Hematopoietic multipotent progenitor cell treated with erythropoietin and hydrocortisone succinate and interleukin-3 and kit ligand, for 8 days (in vitro differentiated cells): ENCODE measurements around the gene CHPF2.
A peak's percentile ranks its signal among the peaks of the same experiment; 100 is the strongest.

Experiments used
- DNase-seq: peaks from one replicate; pipeline ENCODE4 v3.0.0-alpha.2; 2015

Gene CHPF2

DNA sequence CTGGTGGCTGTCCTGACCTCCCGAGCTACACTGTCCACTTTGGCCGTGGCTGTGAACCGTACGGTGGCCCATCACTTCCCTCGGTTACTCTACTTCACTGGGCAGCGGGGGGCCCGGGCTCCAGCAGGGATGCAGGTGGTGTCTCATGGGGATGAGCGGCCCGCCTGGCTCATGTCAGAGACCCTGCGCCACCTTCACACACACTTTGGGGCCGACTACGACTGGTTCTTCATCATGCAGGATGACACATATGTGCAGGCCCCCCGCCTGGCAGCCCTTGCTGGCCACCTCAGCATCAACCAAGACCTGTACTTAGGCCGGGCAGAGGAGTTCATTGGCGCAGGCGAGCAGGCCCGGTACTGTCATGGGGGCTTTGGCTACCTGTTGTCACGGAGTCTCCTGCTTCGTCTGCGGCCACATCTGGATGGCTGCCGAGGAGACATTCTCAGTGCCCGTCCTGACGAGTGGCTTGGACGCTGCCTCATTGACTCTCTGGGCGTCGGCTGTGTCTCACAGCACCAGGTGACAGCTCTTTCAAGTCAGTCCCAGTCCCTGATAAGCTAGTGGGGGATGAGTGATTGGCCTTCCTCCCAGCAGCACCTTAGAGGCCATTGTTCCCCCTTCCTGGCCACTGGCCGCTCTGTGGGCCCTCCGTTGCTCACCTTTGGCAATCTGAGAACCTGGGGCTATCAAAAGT lies 3.0 kb downstream of the CHPF2 start:
- DNase-seq: no peak

DNA sequence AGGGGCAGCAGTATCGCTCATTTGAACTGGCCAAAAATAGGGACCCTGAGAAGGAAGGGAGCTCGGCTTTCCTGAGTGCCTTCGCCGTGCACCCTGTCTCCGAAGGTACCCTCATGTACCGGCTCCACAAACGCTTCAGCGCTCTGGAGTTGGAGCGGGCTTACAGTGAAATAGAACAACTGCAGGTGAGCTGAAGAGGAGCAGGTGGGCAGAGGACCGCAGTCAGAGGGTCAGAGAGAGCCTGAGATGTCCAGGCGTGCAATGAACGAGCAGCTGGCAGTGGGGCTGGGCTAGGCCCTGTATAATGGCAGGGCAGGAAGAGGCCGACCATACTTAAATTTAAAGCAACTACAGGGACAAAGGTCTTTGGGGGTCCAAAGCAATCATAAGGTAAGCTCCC lies 4.1 kb downstream of the CHPF2 start:
- DNase-seq: no peak

DNA sequence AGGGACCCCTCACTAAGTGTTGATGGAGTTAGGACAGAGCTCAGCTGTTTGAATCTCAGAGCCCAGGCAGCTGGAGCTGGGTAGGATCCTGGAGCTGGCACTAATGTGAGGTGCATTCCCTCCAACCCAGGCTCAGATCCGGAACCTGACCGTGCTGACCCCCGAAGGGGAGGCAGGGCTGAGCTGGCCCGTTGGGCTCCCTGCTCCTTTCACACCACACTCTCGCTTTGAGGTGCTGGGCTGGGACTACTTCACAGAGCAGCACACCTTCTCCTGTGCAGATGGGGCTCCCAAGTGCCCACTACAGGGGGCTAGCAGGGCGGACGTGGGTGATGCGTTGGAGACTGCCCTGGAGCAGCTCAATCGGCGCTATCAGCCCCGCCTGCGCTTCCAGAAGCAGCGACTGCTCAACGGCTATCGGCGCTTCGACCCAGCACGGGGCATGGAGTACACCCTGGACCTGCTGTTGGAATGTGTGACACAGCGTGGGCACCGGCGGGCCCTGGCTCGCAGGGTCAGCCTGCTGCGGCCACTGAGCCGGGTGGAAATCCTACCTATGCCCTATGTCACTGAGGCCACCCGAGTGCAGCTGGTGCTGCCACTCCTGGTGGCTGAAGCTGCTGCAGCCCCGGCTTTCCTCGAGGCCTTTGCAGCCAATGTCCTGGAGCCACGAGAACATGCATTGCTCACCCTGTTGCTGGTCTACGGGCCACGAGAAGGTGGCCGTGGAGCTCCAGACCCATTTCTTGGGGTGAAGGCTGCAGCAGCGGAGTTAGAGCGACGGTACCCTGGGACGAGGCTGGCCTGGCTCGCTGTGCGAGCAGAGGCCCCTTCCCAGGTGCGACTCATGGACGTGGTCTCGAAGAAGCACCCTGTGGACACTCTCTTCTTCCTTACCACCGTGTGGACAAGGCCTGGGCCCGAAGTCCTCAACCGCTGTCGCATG lies 5.2 kb downstream of the CHPF2 start:
- DNase-seq: no peak

DNA sequence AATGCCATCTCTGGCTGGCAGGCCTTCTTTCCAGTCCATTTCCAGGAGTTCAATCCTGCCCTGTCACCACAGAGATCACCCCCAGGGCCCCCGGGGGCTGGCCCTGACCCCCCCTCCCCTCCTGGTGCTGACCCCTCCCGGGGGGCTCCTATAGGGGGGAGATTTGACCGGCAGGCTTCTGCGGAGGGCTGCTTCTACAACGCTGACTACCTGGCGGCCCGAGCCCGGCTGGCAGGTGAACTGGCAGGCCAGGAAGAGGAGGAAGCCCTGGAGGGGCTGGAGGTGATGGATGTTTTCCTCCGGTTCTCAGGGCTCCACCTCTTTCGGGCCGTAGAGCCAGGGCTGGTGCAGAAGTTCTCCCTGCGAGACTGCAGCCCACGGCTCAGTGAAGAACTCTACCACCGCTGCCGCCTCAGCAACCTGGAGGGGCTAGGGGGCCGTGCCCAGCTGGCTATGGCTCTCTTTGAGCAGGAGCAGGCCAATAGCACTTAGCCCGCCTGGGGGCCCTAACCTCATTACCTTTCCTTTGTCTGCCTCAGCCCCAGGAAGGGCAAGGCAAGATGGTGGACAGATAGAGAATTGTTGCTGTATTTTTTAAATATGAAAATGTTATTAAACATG lies 6.0 kb downstream of the CHPF2 start:
- no peak for DNase-seq

DNA sequence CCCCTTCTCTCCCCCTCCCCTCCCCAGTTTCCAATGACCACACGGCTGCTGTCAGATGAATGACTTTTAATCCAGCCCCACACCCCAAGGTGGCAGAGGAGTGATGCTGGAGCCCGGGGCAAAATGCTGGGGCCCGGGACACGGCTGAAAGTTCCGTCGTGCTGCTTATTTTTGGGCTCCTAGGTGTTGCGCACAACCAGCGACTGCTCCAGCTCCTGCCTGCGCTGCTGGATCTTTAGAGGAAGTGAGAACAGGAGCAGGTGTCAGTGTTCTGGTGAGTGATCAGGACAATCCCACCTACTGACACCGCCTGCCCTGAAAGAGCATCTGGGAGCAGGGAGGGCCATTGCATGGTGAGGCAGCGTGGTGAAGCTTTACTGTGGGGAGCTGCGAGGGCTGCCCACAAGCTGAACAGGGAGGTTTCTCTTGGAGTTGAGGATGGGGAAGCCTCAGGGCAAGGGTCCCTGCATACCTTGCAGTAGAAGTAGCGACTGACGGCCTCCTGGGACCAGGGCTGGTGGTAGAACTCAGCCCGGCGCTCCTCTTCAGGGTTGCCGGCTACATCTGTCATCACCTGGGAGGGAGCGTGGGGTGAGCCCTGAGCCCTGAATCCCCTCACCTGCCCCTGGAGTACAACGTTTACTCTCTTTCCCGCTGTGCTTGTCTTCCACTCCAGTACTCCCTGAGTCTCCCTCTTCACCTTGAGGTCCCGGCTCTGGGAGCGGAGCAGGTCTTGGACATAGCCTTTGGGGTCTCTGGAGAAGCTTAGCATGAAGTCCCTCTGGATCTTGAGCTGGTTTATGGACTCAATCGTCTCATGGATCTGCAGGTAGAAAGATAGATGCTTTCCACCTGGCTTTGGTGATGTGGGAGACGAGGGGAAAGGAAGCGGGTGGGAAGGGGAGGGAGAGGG lies 6.9 kb downstream of the CHPF2 start:
- DNase-seq: no peak

DNA sequence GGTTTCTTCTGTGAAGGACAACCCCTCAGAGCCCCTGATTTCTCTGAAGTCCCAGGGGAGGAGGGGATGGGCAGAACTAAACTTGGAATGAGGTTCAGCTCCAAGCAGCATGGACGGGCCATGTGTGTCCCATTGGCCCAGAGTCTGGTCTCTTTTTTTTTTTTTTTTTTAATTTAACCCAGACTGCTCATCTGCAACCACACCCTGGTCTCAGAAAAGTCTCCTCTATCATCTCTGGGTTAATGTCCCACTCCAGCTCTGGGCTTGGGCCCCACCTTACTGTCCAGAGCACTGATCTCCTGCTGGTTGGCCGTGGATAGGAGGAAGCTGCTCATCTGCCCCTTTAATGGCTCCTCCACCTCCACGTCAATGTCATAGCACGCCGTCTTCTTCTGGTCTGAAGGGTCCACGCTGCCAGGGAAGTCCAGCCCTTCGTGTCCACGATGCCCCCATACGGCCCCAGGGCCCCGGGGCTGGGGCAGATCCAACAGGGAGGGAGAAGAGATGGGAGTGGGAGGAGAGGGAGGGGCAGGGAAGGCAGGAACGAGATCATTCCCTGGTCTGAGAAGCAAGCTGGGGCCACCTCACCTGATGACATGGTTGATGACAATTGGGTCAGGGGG lies 7.7 kb downstream of the CHPF2 start:
- DNase-seq: no peak

DNA sequence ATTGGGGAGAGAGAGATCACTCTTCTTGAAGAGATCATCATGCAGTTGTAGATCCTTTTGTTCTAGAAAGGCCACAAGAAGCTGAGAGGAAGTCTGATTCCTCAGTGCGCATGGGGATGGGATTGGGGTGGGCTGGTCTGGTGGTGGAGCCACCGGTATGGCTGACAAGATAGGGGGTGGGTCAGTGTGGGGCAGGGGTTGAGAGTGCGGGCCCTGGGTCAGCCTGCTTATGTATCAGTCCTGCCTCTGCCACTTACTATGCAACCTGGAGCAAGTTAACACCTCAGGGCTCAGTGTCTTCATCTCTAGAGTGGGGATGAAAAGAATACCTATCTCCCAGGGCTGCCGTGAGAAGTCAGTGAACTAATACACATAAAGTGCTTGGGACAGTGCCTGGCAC lies 8.3 kb downstream of the CHPF2 start:
- no peak for DNase-seq

DNA sequence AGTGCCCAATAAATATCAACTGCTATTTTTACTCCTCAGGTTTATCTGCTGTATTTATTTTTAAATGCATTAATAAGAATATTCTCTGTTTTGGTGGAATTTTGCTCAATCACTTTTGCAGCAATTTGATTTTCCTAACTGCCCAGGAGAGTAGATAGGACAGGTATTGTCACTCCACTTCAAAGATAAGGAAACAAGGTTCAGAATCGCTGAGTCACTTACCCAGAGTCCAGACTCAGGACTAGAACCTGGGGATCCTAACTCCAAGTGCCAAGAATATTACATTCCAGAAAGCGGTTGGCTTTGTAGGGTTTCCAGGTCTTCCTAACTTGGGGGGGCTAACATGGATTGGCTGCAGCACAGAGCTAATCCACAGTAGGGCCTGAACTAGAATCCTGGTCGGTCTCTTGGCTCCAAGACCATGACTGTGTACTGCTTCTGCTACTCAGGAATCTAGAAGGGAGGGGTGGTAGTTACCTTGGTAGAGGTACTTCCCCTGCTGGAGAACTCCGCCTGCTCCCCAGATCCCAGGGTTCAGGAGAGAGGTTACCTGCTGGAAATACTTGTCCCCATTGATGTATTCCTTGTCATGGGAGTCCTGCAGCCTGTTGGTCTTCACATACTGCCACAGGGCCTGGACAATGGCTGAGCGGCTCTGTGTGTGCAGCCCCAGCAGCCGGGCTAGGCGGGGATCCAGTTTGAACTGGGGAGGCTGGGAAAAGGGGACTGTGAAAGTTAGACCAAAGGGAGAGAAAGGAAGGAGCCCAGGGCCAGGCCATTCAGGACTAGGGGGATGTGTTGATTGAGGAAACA lies 8.9 kb downstream of the CHPF2 start:
- DNase-seq: no peak

DNA sequence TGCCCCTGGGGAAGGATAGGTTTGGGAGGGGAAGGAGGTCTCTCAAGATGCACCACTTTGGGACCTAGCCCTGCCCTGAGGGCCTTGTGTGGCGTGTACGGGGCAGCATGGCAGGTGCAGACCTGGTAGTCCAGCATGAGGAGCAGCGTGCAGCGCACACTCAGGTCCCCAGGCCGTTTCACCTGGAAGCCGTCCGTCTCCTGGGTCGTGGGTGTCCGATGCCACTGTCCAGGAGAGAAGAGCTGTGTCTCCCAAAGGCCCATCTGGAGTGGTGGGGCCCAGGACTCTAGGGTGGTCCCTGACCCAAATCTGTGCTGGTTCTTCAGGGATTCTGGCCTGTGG lies 9.4 kb downstream of the CHPF2 start:
- no peak for DNase-seq

DNA sequence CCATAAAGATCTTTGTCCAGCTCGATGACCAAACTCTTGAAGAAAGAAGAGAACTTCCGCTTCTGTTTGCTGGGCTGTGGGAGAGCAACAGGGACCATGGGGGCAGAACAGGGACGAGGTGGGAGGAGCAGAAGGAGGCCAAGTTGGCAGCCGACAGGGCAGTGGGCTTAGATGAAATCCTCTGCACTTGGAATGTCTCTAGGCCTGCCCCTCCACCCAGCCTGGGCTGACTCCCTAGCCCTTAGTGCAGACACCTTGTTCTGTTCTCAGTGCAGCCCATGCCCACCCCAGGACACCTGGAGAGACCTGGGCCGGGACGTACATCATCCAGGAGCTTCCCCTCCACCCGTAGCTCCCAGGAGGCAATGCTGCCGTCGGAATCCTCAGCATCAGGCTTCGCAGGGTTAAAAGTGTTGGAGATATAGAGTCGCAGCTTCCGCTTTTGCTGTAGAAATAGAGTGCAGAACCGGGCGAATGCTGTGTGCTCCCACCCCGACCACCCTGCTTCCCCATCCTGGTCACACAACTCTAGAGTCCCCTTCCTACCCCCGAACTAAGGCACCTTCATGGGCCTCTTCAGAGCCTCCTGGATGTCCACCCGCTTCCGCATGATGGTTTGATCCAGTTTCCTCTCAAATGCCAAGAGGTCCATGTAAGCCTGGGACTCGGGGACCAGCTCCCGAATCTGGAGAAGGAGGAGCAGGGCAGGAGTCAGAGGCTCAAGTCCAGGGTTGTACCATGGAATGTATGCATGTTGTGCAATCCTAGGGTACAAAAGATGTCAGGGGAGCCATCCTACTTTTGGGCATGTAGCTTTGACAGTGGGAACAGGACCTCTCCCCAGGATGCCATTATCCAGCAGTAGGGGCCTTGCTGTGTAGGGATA lies 10.1 kb downstream of the CHPF2 start:
- DNase-seq: no peak

DNA sequence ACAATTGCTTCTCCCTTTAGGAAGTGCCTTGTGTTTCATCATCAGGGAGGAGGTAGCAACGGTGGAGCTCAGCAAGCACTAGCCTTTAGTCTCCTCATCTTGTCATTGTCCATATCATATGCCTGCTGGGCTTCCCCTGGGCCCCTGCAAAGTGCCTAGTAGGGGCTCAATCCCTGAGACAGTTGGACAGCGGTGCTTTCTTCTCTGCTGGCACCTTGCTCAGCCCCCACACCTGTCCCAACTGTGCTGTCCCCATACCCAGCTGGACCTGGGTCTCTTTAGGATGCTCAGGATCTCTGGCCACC lies 10.7 kb downstream of the CHPF2 start:
- DNase-seq: no peak

DNA sequence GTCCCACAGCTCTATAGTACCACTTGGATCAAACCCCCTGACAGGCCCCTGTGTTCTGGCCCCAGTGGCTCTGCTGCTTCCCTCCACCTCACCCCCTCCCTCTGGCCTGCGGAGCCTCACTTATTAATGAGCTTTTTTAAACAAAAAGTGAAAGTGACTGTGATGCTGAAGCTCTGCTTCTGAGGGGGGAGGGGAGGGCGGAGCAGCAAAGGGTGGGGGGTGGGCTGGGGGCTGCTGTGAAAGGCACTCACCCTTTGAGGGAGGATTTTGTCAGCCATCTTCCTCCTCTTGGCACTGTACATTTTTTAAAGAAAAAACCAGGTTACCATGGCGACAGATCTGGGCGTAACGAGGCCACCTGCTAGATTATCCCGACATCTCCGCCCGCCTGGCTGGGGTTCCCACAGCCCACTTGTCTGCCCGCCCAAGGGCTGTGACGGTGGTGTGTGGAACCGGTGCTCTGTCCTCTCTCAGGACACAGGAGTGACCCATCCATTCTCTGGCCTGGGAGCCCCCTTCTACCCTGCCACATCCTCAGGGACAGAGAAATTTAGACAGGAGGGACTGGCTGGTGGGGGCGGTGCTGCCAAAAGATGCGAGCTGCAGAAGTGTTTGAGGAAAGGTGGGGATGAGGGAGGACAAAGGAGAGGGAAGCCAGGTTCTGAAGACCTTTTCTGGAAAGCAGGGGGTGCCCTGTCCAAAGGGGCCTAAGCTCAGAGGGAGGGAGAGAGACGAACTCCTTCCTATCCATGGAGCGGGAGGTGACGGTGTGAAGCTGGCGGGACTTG lies 11.3 kb downstream of the CHPF2 start:
- peak; percentile 66 for DNase-seq

DNA sequence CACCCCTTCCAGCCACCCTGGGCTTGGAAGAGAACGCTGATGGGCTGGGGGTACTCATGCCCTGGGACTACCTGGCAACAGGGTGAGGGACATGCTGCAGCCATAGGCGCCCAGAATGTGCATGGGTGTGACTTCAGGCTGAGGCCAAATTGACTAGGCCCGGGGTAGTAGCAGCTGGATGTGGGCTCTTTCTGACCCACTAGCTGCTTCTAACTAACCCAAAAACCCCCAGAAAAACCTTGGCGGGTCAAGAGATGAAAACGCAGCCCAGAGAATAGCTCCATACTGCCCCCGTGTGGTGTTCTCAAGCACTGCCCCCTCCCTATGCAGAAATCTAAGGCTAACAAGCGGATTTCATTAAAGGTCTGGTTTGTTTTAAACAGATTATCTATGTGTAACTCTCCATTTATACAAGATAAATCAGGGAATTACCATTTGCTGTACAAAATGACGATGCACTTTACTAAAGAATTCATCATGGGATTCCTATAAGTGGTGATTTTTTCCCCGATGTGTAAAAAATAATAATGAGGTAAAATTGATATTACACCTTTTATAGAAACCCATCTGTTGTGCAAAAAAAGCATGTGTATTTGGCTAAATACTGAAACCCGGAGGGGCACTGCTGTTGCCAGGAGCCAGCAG lies 12.0 kb downstream of the CHPF2 start:
- peak; percentile 72 for DNase-seq

DNA sequence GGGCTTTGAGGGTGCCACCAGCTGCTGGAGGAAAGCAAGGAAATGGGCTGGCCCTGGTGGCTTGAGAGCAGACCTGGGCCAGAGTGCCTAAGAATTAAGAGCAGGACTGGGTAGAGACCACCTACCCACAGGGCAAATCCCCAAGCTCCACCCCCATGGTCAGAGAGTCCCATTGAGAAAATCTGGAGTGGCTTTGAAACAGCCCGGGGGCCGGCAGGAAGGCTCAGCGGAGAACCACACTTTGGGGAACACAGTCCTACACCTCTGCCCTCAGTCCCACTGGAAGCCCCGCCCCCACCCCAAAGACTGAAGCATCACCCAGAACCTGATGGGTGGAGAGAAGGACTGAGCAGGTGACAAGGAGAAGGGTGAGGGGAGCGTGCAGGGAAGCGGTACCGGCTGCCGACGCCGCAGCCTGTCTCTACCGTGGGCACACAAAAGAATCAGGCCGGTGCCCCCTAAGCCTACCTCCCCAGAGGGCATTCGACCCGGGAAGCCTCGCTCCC lies 12.6 kb downstream of the CHPF2 start:
- no peak for DNase-seq

DNA sequence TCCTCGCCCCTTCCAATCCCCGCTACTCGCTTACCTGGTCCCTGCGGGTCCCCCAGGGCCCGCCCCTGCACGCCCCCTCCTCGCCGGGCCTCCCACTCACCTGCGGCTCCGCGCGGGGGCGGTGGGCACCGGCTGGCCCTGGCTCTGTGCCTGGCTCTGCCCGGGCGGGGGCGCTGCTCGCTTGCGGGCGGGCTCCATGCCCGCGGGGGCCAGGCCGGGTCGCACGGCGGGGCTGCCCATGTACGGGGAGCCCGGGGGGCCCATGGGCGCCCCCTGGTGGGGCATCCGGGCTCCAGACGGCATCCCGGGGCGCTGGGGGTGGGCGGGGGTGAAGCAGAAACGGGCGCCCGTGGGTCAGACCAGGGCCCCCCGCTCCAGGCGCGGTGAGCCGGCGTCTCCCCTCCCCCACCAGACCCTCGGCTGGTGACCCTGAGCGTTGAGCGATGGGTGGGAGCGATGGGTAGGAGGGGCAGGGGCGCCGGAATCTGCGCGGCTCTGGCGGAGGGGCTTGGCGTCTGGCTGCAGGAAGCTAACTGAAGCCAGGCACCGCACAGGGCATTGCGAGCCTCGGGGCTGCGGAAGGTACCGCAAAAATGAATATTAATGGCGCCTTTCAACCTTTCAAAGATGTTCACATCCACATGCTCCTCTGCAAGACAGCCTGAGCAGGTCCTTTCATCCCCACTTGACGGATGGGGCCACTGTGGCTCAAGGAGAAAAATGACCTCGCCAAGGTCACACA lies 13.2 kb downstream of the CHPF2 start:
- peak; percentile 13 for DNase-seq

DNA sequence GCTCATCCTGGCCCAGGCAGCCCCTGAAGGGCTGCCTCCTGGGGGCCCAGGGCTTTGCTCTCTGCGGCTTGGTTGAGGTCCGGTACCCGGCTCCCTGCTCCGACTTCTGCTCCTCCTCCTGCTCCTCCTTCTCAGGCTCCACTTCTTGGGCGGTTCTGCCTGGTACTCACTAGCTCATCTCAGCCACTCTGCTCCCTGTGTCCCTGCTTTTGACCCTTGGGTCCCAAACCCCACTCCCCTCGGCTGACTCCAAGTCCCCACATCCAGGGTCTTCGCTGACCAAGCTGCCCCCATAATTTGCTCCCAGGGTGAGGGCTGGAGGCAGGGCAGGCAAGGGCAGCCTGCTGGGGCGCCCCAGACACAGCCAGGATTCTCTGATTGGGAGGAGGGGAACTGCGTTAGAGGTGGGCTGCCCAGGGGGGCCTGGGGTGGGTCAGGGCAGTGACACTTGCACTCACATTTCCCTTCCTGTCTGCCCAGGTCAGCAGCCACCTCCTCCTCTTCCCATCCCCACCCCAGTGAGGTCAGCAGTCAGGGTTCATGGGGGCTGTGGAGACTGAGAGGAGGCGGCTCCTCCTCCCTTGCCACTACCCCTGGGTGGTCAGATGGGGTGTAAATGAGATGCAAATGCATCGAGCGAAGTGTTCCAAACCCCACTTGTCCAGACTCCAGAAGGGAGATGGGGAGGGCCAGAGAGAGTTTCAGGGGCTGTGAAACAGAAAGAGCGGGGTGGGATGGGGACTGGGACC lies 14.0 kb downstream of the CHPF2 start:
- DNase-seq: no peak

DNA sequence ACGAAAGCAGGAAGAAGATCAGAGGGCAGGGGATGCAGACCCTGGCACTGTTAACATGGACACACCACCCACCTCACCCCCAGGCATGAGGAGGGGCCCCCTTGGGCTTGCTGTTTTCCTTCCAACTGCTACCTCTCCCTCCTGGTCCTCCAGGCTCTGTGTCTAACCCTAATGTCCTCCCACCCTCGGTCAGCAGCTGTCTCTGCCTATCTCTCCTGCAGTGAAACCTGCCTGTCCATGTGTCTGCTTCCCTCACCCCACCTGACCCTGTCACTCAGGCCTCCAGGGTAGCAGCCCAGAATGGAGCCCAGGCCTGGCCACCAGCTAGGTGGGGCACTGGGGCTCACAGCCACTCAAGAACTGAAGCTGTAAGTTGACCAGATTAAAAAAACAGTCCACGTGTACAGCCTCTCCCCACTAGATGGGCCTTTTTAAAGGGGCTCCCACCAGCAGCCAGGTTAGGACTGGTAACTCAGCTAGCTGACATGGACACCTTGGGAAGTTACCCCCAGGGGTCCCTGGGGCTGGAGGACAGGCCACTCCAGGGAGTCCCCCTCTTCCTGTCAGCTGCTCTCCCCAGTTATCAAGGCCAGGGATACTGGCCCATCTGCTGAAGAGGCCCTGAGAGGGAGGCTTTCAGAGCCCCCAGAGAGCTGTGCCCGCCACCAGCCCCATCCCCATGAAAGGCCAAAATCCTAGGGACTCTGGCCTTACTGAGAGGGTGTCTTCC lies 14.7 kb downstream of the CHPF2 start:
- no peak for DNase-seq
